Measurements from ENCODE around the gene SARS2. TPM values are rescaled to one million over a fixed set of nuclear protein-coding genes. Genes with fewer than 3 reads are reported as not detected.

The SARS2 gene
- total RNA-seq, 2 donors from 2014 or later = 53.2 to 60.2 TPM

- H3K4me1 ChIP-seq (ENCODE audit: control insufficient read depth, insufficient read depth, low read length) = no peaks in the 10 kb centered on the region
- no peak for TF ChIP-seq CTCF (conservative IDR thresholded peaks at IDR 0.05)
- H3K9ac ChIP-seq (ENCODE audit: extremely low read depth, low read length, poor library complexity, severe bottlenecking) = no peak overlapping the region
- no peaks in the 10 kb centered on the region for H3K27me3 ChIP-seq (ENCODE audit: control insufficient read depth, insufficient read depth, low read length, poor library complexity, severe bottlenecking)
- WGBS, 2 experiments (ENCODE audit: insufficient coverage in 1 of 2, insufficient read length in 1 of 2) = 89 to 94% methylated on average over 13 to 14 of the region's 14 CpGs
- H3K4me3 ChIP-seq (ENCODE audit: low read length) = no peak overlapping the region
- Mint-ChIP-seq H3K4me3 (no peak overlapping the region), H3K36me3 (ENCODE audit: low read depth) (no peaks in the 10 kb centered on the region), H3K27me3 (ENCODE audit: insufficient read depth) (peaks cover 8% of the 10 kb centered on the region), H3K4me1 (no peaks in the 10 kb centered on the region), H3K9me3 (no peaks in the 10 kb centered on the region), H3K27ac (no peak overlapping the region)
- no peaks in the 10 kb centered on the region for H3K9me3 ChIP-seq (ENCODE audit: control insufficient read depth, low read length)
- peaks cover 9% of the 10 kb centered on the region for H3K36me3 ChIP-seq (ENCODE audit: control insufficient read depth, insufficient read depth, low read length)
- DNase-seq = peak; percentile 35
- H3K27ac ChIP-seq (ENCODE audit: low read depth, low read length) = no peak overlapping the region
Measured at GRCh38 chr19:38893341-38893771, 37.2 kb downstream of the SARS2 start.

- Histone ChIP-seq H3K4me1 (ENCODE audit: control insufficient read depth, insufficient read depth, low read length) (no peaks in the 10 kb centered on the region), H3K4me3 (ENCODE audit: low read length) (no peak overlapping the region), H3K27ac (ENCODE audit: low read depth, low read length) (no peak overlapping the region), H3K9ac (ENCODE audit: extremely low read depth, low read length, poor library complexity, severe bottlenecking) (no peak overlapping the region), H3K27me3 (ENCODE audit: control insufficient read depth, insufficient read depth, low read length, poor library complexity, severe bottlenecking) (no peaks in the 10 kb centered on the region), H3K36me3 (ENCODE audit: control insufficient read depth, insufficient read depth, low read length) (peaks cover 12% of the 10 kb centered on the region), H3K9me3 (ENCODE audit: control insufficient read depth, low read length) (no peaks in the 10 kb centered on the region)
- Mint-ChIP-seq H3K4me1 (no peaks in the 10 kb centered on the region), H3K36me3 (ENCODE audit: low read depth) (no peaks in the 10 kb centered on the region), H3K27ac (no peak overlapping the region), H3K9me3 (no peaks in the 10 kb centered on the region), H3K27me3 (ENCODE audit: insufficient read depth) (peaks cover 3% of the 10 kb centered on the region), H3K4me3 (no peak overlapping the region)
- no peak for TF ChIP-seq CTCF (conservative IDR thresholded peaks at IDR 0.05)
- peak; percentile 71 for DNase-seq
- WGBS, 2 experiments (ENCODE audit: insufficient coverage in 1 of 2, insufficient read length in 1 of 2) = 87 to 89% methylated on average over 3 to 5 of the region's 5 CpGs
Measured at GRCh38 chr19:38892841-38893240, 37.7 kb downstream of the SARS2 start.

GRCh38 chr19:38891771-38892170 is 38.8 kb downstream of the SARS2 start:
- Mint-ChIP-seq H3K4me3 (no peak overlapping the region), H3K27ac (no peak overlapping the region), H3K36me3 (ENCODE audit: low read depth) (no peaks in the 10 kb centered on the region), H3K27me3 (ENCODE audit: insufficient read depth) (no peaks in the 10 kb centered on the region), H3K9me3 (no peaks in the 10 kb centered on the region), H3K4me1 (no peaks in the 10 kb centered on the region)
- Histone ChIP-seq H3K36me3 (ENCODE audit: control insufficient read depth, insufficient read depth, low read length) (peaks cover 12% of the 10 kb centered on the region), H3K4me3 (ENCODE audit: low read length) (no peak overlapping the region), H3K4me1 (ENCODE audit: control insufficient read depth, insufficient read depth, low read length) (no peaks in the 10 kb centered on the region), H3K27ac (ENCODE audit: low read depth, low read length) (peak overlapping the region; percentile 63), H3K9me3 (ENCODE audit: control insufficient read depth, low read length) (no peaks in the 10 kb centered on the region), H3K9ac (ENCODE audit: extremely low read depth, low read length, poor library complexity, severe bottlenecking) (no peak overlapping the region), H3K27me3 (ENCODE audit: control insufficient read depth, insufficient read depth, low read length, poor library complexity, severe bottlenecking) (no peaks in the 10 kb centered on the region)
- DNase-seq = peak; percentile 29
- 89 to 97% methylated on average over 6 of the region's 6 CpGs for WGBS, 2 experiments (ENCODE audit: insufficient coverage in 1 of 2, insufficient read length in 1 of 2)
- TF ChIP-seq CTCF (conservative IDR thresholded peaks at IDR 0.05) = no peak
